ENCODE data around the gene FBXO21.
A peak's percentile ranks its signal among the peaks of the same experiment; 100 is the strongest.

FBXO21 gene

GRCh38 chr12:117166107-117166506 lies 24.2 kb downstream of the FBXO21 start:
- no peak for DNase-seq (ENCODE audit: low read depth)

DNA sequence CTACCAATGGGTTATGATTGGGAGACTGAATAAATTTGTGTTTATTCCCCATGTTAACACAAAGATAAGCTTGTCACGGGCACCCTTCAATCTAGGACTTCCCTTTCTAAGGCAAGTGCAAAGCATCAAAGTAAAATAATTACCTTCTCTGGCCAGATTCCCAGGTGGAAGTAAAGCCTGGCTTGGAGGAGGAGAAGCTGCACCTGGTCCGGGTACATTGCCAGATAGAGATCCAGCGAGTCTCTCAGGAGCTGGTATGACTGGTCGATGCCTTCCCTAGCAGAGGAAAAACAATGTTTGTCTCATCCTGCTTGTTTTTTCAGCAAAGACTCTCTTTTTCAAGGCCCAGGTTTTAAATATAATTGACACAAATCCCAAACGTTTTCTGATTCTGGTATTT lies 24.9 kb downstream of the FBXO21 start:
- TF ChIP-seq, protein P1, sequence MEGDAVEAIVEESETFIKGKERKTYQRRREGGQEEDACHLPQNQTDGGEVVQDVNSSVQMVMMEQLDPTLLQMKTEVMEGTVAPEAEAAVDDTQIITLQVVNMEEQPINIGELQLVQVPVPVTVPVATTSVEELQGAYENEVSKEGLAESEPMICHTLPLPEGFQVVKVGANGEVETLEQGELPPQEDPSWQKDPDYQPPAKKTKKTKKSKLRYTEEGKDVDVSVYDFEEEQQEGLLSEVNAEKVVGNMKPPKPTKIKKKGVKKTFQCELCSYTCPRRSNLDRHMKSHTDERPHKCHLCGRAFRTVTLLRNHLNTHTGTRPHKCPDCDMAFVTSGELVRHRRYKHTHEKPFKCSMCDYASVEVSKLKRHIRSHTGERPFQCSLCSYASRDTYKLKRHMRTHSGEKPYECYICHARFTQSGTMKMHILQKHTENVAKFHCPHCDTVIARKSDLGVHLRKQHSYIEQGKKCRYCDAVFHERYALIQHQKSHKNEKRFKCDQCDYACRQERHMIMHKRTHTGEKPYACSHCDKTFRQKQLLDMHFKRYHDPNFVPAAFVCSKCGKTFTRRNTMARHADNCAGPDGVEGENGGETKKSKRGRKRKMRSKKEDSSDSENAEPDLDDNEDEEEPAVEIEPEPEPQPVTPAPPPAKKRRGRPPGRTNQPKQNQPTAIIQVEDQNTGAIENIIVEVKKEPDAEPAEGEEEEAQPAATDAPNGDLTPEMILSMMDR (IDR thresholded peaks at IDR 0.05; ENCODE audit: low read length, missing control alignments), result no peak
- H3K4me3 ChIP-seq (replicated peaks; ENCODE audit: low read depth, low read length), result no peak overlapping the region
- DNase-seq (ENCODE audit: low read depth), result no peak

More at GRCh38 chr12:117166107-117166506, 24.2 kb downstream of the FBXO21 start:
- H3K4me3 ChIP-seq (replicated peaks; ENCODE audit: low read depth, low read length), result no peak overlapping the region
- TF ChIP-seq, protein P1 (IDR thresholded peaks at IDR 0.05; ENCODE audit: low read length, missing control alignments), result no peak

- TF ChIP-seq, protein P1 (IDR thresholded peaks at IDR 0.05; ENCODE audit: low read length, missing control alignments), result no peak
- no peak for DNase-seq (ENCODE audit: low read depth)
Measured at GRCh38 chr12:117162633-117163032, 27.6 kb downstream of the FBXO21 start.

DNA sequence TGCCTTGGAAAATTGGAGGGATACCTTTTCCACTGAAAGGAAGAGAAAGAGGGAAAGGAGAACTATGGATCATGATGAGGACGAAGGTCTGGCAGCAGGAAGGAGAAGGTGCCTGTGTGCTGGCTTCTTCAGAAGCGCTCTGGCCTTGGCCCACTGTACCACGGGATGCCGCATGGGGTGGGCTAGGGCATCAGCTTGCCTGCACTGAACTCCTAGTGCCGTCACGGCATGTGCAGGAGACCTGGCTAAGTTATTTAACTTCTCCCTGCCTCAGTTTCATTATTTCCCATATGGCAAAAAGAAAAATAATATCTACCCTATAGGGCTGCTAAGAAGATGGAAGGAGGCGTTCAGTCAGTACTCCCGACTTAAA lies 28.1 kb downstream of the FBXO21 start:
- DNase-seq (ENCODE audit: low read depth), result no peak
- TF ChIP-seq, protein P1 (IDR thresholded peaks at IDR 0.05; ENCODE audit: low read length, missing control alignments), result no peak
- no peak overlapping the region for H3K4me3 ChIP-seq (replicated peaks; ENCODE audit: low read depth, low read length)

More at GRCh38 chr12:117162633-117163032, 27.6 kb downstream of the FBXO21 start:
- H3K4me3 ChIP-seq (replicated peaks; ENCODE audit: low read depth, low read length), result no peak overlapping the region

GRCh38 chr12:117161460-117162166 lies 28.7 kb downstream of the FBXO21 start:
- no peak overlapping the region for H3K4me3 ChIP-seq (replicated peaks; ENCODE audit: low read depth, low read length)
- TF ChIP-seq, protein P1 (IDR thresholded peaks at IDR 0.05; ENCODE audit: low read length, missing control alignments), result no peak
- peak; percentile 42 for DNase-seq (ENCODE audit: low read depth)

DNA sequence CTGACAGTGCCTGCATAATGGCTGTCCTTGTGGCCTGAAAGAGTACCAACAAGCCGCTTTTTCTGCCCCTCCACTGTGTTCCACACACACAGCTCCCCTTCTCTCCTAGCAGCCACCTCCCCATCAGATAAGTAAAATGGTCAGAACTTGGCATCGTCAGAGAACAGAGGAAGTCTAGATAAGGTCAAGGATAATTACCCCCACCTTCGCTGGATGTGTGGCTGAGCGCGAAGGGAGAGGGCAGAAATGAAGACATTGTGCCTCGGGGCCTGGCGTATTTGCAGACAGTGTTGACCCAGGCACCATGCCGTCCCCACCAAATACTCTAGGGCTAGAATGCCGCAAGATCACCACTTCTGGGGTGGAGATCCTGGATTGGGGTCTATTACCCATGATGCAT lies 30.6 kb downstream of the FBXO21 start:
- H3K4me3 ChIP-seq (replicated peaks; ENCODE audit: low read depth, low read length), result no peak overlapping the region
- no peak for DNase-seq (ENCODE audit: low read depth)
- TF ChIP-seq, protein P1 (IDR thresholded peaks at IDR 0.05; ENCODE audit: low read length, missing control alignments), result no peak
